GM10266 (cell line): ENCODE measurements around the gene NEK10.

Experiments
- DNase-seq: peaks from one replicate; pipeline ENCODE4 v3.0.0; 2012; ENCODE audit errors: extremely low spot score
- TF ChIP-seq, protein P1 (sequence below): IDR thresholded peaks from 2 replicates; pipeline ENCODE4 v1.5.1; 2012; ENCODE audit warnings: mild to moderate bottlenecking, low read depth; ENCODE audit not compliant: control insufficient read depth, insufficient read depth; ENCODE audit errors: missing control alignments

The NEK10 gene

GRCh38 chr3:27125821-27126501 lies 243.2 kb downstream of the NEK10 start:
- TF ChIP-seq, protein P1, sequence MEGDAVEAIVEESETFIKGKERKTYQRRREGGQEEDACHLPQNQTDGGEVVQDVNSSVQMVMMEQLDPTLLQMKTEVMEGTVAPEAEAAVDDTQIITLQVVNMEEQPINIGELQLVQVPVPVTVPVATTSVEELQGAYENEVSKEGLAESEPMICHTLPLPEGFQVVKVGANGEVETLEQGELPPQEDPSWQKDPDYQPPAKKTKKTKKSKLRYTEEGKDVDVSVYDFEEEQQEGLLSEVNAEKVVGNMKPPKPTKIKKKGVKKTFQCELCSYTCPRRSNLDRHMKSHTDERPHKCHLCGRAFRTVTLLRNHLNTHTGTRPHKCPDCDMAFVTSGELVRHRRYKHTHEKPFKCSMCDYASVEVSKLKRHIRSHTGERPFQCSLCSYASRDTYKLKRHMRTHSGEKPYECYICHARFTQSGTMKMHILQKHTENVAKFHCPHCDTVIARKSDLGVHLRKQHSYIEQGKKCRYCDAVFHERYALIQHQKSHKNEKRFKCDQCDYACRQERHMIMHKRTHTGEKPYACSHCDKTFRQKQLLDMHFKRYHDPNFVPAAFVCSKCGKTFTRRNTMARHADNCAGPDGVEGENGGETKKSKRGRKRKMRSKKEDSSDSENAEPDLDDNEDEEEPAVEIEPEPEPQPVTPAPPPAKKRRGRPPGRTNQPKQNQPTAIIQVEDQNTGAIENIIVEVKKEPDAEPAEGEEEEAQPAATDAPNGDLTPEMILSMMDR: no peak
- DNase-seq: no peak

DNA sequence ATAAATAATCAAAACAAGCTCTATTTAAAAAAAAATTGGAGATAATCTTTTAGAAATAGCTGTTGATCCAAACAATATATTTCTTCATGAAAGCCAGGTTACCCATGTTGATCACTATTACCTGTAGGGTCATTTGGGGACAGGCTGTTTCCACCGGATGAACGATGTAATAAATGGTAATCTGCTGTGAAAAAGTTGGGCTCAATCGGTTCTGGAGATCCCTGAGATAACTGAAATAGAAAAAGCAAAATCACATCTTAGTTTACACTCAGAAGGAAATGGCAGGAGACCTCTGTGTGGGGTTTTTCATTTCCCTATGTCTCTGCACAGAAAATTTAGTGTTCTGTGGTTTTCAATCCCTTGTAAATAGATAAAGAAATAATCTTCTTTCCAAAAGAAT lies 249.5 kb downstream of the NEK10 start:
- TF ChIP-seq, protein P1: no peak
- DNase-seq: no peak

DNA sequence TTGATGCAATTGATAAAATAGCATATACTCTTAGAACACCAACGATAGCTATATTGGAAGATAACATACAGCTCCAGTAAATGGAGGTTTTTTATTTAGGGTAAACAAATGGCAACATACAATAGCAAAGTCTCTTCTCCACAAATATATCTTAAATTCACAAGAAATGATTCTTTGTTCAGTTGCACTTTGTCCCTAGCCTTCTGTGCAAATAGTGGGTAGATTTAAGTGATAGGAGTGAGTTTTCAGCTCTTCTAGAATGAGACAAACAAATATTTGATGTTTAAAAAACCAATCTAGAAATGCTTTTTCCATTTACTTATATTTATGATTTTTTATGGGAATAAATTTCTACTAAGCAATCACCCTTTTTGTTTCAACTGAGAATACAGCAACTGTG lies 253.8 kb downstream of the NEK10 start:
- TF ChIP-seq, protein P1: no peak
- DNase-seq: no peak

- no peak for DNase-seq
- TF ChIP-seq, protein P1: no peak
These were observed 254.5 kb downstream of the NEK10 start for GRCh38 chr3:27114684-27115083.

DNA sequence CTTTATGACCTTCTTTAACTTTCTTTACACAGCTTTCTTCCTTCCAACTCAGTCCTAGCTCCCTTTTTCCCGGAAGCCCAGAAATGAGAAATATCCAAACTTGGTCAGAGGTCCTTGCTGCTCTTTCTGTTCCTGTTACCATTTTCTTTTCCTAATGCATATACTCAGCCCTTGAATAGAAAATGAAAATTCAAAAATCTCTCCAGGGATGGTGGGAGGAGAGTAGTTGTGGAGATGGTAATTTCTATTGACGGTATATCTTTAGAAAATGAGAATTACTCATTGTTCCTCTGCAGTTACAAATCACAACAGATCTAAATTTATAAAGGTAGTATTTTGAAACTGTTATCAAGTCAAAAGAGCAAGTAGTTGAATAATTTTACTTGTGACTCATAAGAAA lies 255.1 kb downstream of the NEK10 start:
- no peak for DNase-seq
- TF ChIP-seq, protein P1: no peak

DNA sequence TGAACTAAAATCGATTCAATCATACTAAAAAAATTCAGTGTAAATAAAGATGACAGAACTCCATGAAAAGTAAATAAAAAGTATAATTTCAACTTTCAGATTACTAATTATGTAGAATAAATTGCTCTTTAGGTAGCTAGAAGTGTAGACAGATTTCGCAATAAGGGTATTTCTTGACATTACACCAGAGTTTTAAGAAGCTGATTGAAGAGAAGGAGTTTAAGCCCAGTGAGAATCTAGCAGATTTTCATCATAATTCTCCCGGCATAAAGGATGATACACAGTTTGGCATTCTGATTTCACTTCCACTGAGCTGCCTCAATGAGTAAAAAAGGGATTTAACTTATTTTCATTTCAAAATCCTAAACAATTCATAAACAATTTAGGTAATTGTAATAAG lies 259.2 kb downstream of the NEK10 start:
- TF ChIP-seq, protein P1: no peak
- DNase-seq: no peak

- no peak for DNase-seq
- TF ChIP-seq, protein P1: no peak
These were observed 260.9 kb downstream of the NEK10 start for GRCh38 chr3:27108322-27108721.
